Thoracic aorta (tissue), 2 donors: ENCODE measurements around the gene PTPRM. TPM values are rescaled to one million over a fixed set of nuclear protein-coding genes. Genes with fewer than 3 reads are reported as not detected.

ENCODE experiments used
- ATAC-seq: fragments of 150-250 bp; one replicate; pipeline ENCODE4 v1.8.0; 2017; ENCODE audit warnings: low read depth; ENCODE audit not compliant: insufficient number of reproducible peaks, low FRiP score
- DNase-seq: peaks from one replicate; pipeline ENCODE4 v3.0.0-alpha.2; 2020; ENCODE audit warnings: low spot score
- H3K27ac ChIP-seq, 2 donors: fragments of 200-600 bp; sonication (generic); 1 replicate in 1 of 2; 2 replicates in 1 of 2; pipeline ENCODE4 v1.5.1; 2016; ENCODE audit warnings: mild to moderate bottlenecking in 2 of 2, moderate library complexity in 2 of 2
- H3K27me3 ChIP-seq: fragments of 200-600 bp; sonication (generic); replicated peaks from 2 replicates; pipeline ENCODE4 v1.6.0; 2016; ENCODE audit warnings: mild to moderate bottlenecking; ENCODE audit not compliant: insufficient read depth
- H3K36me3 ChIP-seq: fragments of 200-600 bp; sonication (generic); one replicate; pipeline ENCODE4 v1.5.1; 2016
- H3K4me1 ChIP-seq, 2 donors: fragments of 200-600 bp; sonication (generic); 1 replicate in 1 of 2; 2 replicates in 1 of 2; pipeline versions ENCODE4 v1.5.1 to v1.6.0; 2016; ENCODE audit warnings: low read depth in 2 of 2, mild to moderate bottlenecking in 1 of 2; ENCODE audit not compliant: control insufficient read depth in 1 of 2
- H3K4me3 ChIP-seq: fragments of 200-600 bp; sonication (generic); 2 replicates; pipeline ENCODE4 v1.5.1; 2016; ENCODE audit warnings: mild to moderate bottlenecking
- H3K9me3 ChIP-seq: fragments of 200-600 bp; sonication (generic); 2 replicates; pipeline ENCODE4 v1.5.1; 2016
- CTCF ChIP-seq: fragments of 200-600 bp; sonication (generic); IDR thresholded peaks from one replicate; pipeline ENCODE4 v1.5.1; 2019; ENCODE audit warnings: antibody characterized with exemption
- total RNA-seq, 2 donors: library from RNA; depleted of rRNA; stranded (reverse); fragments of >200 nt; gene quantifications; one replicate each; pipeline versions ENCODE4 v1.1.0 to v1.2.3, GENCODE V29; 2016

The PTPRM gene
- total RNA-seq, 2 donors from 2014 or later = 90.3 to 102 TPM

- peaks cover 23% of the 10 kb centered on the region for H3K9me3 ChIP-seq
- no peaks in the 10 kb centered on the region for H3K4me1 ChIP-seq
- TF ChIP-seq CTCF = no peak
- H3K27ac ChIP-seq = no peak overlapping the region
- H3K36me3 ChIP-seq = peaks cover 3% of the 10 kb centered on the region
- H3K4me3 ChIP-seq = no peak overlapping the region
- no peak for DNase-seq
- ATAC-seq = no peak
- H3K27me3 ChIP-seq = no peaks in the 10 kb centered on the region
Observed at GRCh38 chr18:8412117-8412516, 845.0 kb downstream of the PTPRM start.

- H3K4me1 ChIP-seq = no peaks in the 10 kb centered on the region
- H3K36me3 ChIP-seq = no peaks in the 10 kb centered on the region
- H3K4me3 ChIP-seq = no peak overlapping the region
- ATAC-seq = no peak
- no peak for DNase-seq
- H3K27me3 ChIP-seq = no peaks in the 10 kb centered on the region
- peaks cover 23% of the 10 kb centered on the region for H3K9me3 ChIP-seq
- no peak for TF ChIP-seq CTCF
- no peak overlapping the region for H3K27ac ChIP-seq
Observed at GRCh38 chr18:8413189-8413588, 846.1 kb downstream of the PTPRM start.

- TF ChIP-seq CTCF = no peak
- Histone ChIP-seq H3K4me1 (no peaks in the 10 kb centered on the region), H3K27me3 (no peaks in the 10 kb centered on the region), H3K4me3 (no peak overlapping the region), H3K27ac (no peak overlapping the region), H3K9me3 (peaks cover 23% of the 10 kb centered on the region), H3K36me3 (no peaks in the 10 kb centered on the region)
- no peak for DNase-seq
- no peak for ATAC-seq
Observed at GRCh38 chr18:8413751-8414150, 846.6 kb downstream of the PTPRM start.

DNA sequence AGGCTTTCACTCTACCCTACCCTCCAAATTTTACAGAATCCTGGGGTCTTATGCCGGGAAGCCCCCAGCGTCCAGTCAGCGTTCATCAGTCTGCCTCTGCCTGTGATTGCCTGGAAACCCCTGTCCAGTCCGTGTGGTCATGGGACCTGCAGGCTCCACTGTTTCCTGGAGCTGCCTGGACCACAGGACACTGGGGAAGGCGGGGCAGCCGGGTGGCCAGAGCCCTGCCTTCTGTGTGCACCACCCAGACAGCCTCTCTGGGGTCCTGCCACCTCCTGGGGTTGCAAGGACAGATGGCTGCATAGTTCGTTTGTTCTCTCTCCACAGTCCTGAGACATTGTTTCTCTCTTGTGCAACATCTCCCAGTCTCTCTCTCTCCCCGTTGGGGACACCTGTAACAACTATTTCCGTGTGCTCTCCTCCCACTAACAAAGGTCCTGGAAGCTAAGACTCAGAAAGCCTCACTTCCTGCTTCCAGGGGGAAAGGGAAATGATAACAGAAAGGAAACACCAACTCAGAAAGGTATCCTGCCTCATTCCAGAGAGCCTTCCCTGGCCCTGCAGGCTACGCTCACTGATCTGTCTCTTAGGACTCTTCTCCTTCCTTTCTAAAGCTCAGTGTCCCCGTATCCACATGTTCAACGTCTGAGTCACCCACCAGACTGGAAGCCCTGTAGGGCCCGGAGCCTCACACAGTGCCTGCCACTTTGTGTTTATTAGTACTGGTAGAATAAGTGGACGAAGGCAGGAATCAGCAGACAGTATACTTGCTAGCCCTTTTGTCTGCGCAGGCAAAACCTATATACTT, 849.3 kb downstream of the PTPRM start:
- no peak for TF ChIP-seq CTCF
- no peaks in the 10 kb centered on the region for H3K36me3 ChIP-seq
- DNase-seq (no peak), ATAC-seq (no peak)
- peaks cover 9% of the 10 kb centered on the region for H3K9me3 ChIP-seq
- H3K27me3 ChIP-seq = no peaks in the 10 kb centered on the region
- H3K27ac ChIP-seq = no peak overlapping the region
- H3K4me3 ChIP-seq = no peak overlapping the region
- H3K4me1 ChIP-seq = no peaks in the 10 kb centered on the region

- no peaks in the 10 kb centered on the region for H3K9me3 ChIP-seq
- DNase-seq = no peak
- TF ChIP-seq CTCF = no peak
- no peaks in the 10 kb centered on the region for H3K4me1 ChIP-seq
- H3K36me3 ChIP-seq = no peaks in the 10 kb centered on the region
- H3K27ac ChIP-seq = no peak overlapping the region
- no peaks in the 10 kb centered on the region for H3K27me3 ChIP-seq
- H3K4me3 ChIP-seq = no peak overlapping the region
- no peak for ATAC-seq
Observed at GRCh38 chr18:8422391-8422790, 855.3 kb downstream of the PTPRM start.
